SK-N-SH (cell line): ENCODE measurements around the gene PLCG2. TPM values are rescaled to one million over a fixed set of nuclear protein-coding genes. Genes with fewer than 3 reads are reported as not detected.

Source experiments
- CTCF ChIA-PET: fragments of 300-600, 350-600 bp; formaldehyde crosslinking; extraction: SDS; loops from one replicate; lab custom pipeline; 2021; lab: Yijun Ruan, JAX
- POLR2A ChIA-PET: fragments of 350-600 bp; sonication (Branson Sonifier 250); formaldehyde crosslinking; extraction: SDS; loops from one replicate; lab custom pipeline; 2020; ENCODE audit warnings: antibody characterized with exemption, inconsistent platforms; lab: Yijun Ruan, JAX
- DNase-seq: peaks from one replicate; pipeline ENCODE4 v3.0.0; 2012
- H2AFZ ChIP-seq: fragments of 200-600 bp; sonication (generic); 2 replicates; pipeline ENCODE4 v1.8.1; 2016; ENCODE audit warnings: antibody characterized with exemption, mild to moderate bottlenecking, low read depth
- H3F3A ChIP-seq: fragments of 200-600 bp; sonication (generic); replicated peaks from 2 replicates; pipeline ENCODE3; 2016; ENCODE audit warnings: antibody characterized with exemption, mild to moderate bottlenecking; ENCODE audit not compliant: insufficient read depth
- H3K27ac ChIP-seq, 2 experiments: fragments of 200-500 bp in 1 of 2; fragments of 200-600 bp in 1 of 2; sonication (Bioruptor generic) in 1 of 2; sonication (generic), shearing (Covaris generic) in 1 of 2; 2 replicates each; pipeline versions ENCODE4 v1.5.1 to v1.6.1; 2014 to 2016; ENCODE audit warnings: low read depth in 2 of 2, inconsistent platforms in 1 of 2, low read length in 1 of 2, mild to moderate bottlenecking in 1 of 2, mixed read lengths in 1 of 2
- H3K27me3 ChIP-seq: fragments of 200-600 bp; sonication (generic), shearing (Covaris generic); 2 replicates; pipeline ENCODE4 v1.6.1; 2016; ENCODE audit warnings: mixed run types; ENCODE audit not compliant: insufficient read depth
- H3K36me3 ChIP-seq, 2 experiments: fragments of 200-500 bp in 1 of 2; fragments of 200-600 bp in 1 of 2; sonication (Bioruptor generic) in 1 of 2; sonication (generic) in 1 of 2; replicated peaks in 1 of 2; 2 replicates each; pipeline versions ENCODE3 to v1.5.1; 2014 to 2016; ENCODE audit warnings: low read length in 1 of 2, mild to moderate bottlenecking in 1 of 2; ENCODE audit not compliant: insufficient read depth in 2 of 2, control insufficient read depth in 1 of 2
- H3K4me1 ChIP-seq, 2 experiments: fragments of 200-500 bp in 1 of 2; fragments of 200-600 bp in 1 of 2; sonication (Bioruptor generic) in 1 of 2; sonication (generic), shearing (Covaris generic) in 1 of 2; 2 replicates each; pipeline versions ENCODE4 v1.5.1 to v1.6.1; 2014 to 2016; ENCODE audit warnings: low read depth in 1 of 2, low read length in 1 of 2, mixed run types in 1 of 2; ENCODE audit not compliant: insufficient read depth in 2 of 2, control insufficient read depth in 1 of 2
- H3K4me2 ChIP-seq: fragments of 200-600 bp; sonication (generic), shearing (Covaris generic); 2 replicates; pipeline ENCODE4 v1.6.1; 2017; ENCODE audit warnings: mixed run types
- H3K4me3 ChIP-seq, 2 experiments: fragments of 200-500 bp in 1 of 2; fragments of 200-600 bp in 1 of 2; sonication (Bioruptor generic) in 1 of 2; sonication (generic), shearing (Covaris generic) in 1 of 2; 2 replicates each; pipeline versions ENCODE4 v1.5.1 to v1.8.1; 2014 to 2016; ENCODE audit warnings: low read depth in 2 of 2, inconsistent platforms in 1 of 2, low read length in 1 of 2, mild to moderate bottlenecking in 1 of 2, mixed read lengths in 1 of 2, moderate library complexity in 1 of 2
- H3K79me2 ChIP-seq: fragments of 200-600 bp; sonication (generic); 2 replicates; pipeline ENCODE4 v1.8.1; 2017; ENCODE audit warnings: mild to moderate bottlenecking; ENCODE audit not compliant: insufficient read depth
- H3K9ac ChIP-seq: fragments of 200-600 bp; sonication (generic); 2 replicates; pipeline ENCODE4 v1.6.1; 2017; ENCODE audit warnings: mixed run types
- H3K9me2 ChIP-seq: fragments of 200-600 bp; sonication (generic); 2 replicates; pipeline ENCODE4 v1.6.1; 2017; ENCODE audit warnings: mixed run types
- H3K9me3 ChIP-seq: fragments of 200-600 bp; sonication (generic); 2 replicates; pipeline ENCODE4 v1.6.1; 2017; ENCODE audit warnings: mixed run types, mild to moderate bottlenecking, moderate library complexity
- H4K20me1 ChIP-seq: fragments of 200-600 bp; sonication (generic); 2 replicates; pipeline ENCODE4 v1.6.1; 2017; ENCODE audit warnings: mild to moderate bottlenecking, mixed run types; ENCODE audit not compliant: insufficient read depth
- ELF1 ChIP-seq: IDR thresholded peaks from 2 replicates; pipeline ENCODE4 v1.4.0; 2012
- EZH2phosphoT487 ChIP-seq: fragments of 200-600 bp; sonication (generic); IDR thresholded peaks from 2 replicates; pipeline ENCODE4 v1.6.1; 2017; ENCODE audit warnings: low read depth, mixed run types, mild to moderate bottlenecking, antibody characterized with exemption, moderate library complexity, borderline replicate concordance
- GATA2 ChIP-seq: sonication (generic); formaldehyde crosslinking; IDR thresholded peaks from 2 replicates; pipeline ENCODE4 v1.5.0; 2020; ENCODE audit warnings: mild to moderate bottlenecking, missing genetic modification reagents
- IRF3 ChIP-seq: fragments of 150-350 bp; IDR thresholded peaks from 2 replicates; pipeline ENCODE4 v1.6.1; 2016; ENCODE audit warnings: mild to moderate bottlenecking, low read depth, low read length
- MEF2A ChIP-seq: IDR thresholded peaks from 2 replicates; pipeline ENCODE4 v1.4.0; 2012; ENCODE audit warnings: low read depth, borderline replicate concordance
- MXI1 ChIP-seq: IDR thresholded peaks from 2 replicates; pipeline ENCODE4 v1.6.1; 2012; ENCODE audit warnings: mild to moderate bottlenecking, low read depth, low read length, improper control_type of control experiment
- NFIC ChIP-seq: IDR thresholded peaks from 2 replicates; pipeline ENCODE4 v1.4.0; 2012; ENCODE audit warnings: borderline replicate concordance
- PBX3 ChIP-seq: IDR thresholded peaks from 2 replicates; pipeline ENCODE4; 2012
- POLR2AphosphoS5 ChIP-seq: IDR thresholded peaks from 2 replicates; pipeline ENCODE4 v1.6.1; 2012; ENCODE audit warnings: low read depth, low read length
- RAD21 ChIP-seq: IDR thresholded peaks from 2 replicates; pipeline ENCODE4 v1.6.1; 2012; ENCODE audit warnings: mild to moderate bottlenecking, low read length
- RCOR1 ChIP-seq: fragments of 150-350 bp; IDR thresholded peaks from 2 replicates; pipeline ENCODE4 v1.6.1; 2017; ENCODE audit warnings: antibody characterized with exemption, low read length
- RXRA ChIP-seq: IDR thresholded peaks from 2 replicates; pipeline ENCODE4 v1.4.0; 2012; ENCODE audit warnings: low read depth, mild to moderate bottlenecking, borderline replicate concordance
- TAF1 ChIP-seq: IDR thresholded peaks from 2 replicates; pipeline ENCODE4 v1.6.1; 2012; ENCODE audit warnings: low read depth, mild to moderate bottlenecking, low read length, moderate library complexity, borderline replicate concordance
- TCF12 ChIP-seq: IDR thresholded peaks from 2 replicates; pipeline ENCODE4 v1.4.0; 2012
- TEAD4 ChIP-seq: IDR thresholded peaks from 2 replicates; pipeline ENCODE4 v1.4.0; 2012; ENCODE audit warnings: mild to moderate bottlenecking, borderline replicate concordance; ENCODE audit not compliant: insufficient read depth
- YY1 ChIP-seq: IDR thresholded peaks from 2 replicates; pipeline ENCODE4 v1.4.0; 2012; ENCODE audit warnings: low read depth, mild to moderate bottlenecking
- WGBS: methylation state at CpG from one replicate; pipeline ENCODE4 v1.1.6; 2017; ENCODE audit warnings: low lambda C conversion rate; 5-methylcytosine and 5-hydroxymethylcytosine counted together
- polyA plus RNA-seq, 3 experiments: library from polyadenylated mRNA; depleted of rRNA; stranded (reverse); fragments of >200 nt; gene quantifications; 2 replicates each; pipeline ENCODE4 v1.2.3, GENCODE V29; 2012
- TF ChIP-seq, protein P1 (sequence below): IDR thresholded peaks from 2 replicates; pipeline ENCODE4 v1.4.0; 2012; ENCODE audit warnings: low read depth, borderline replicate concordance
- TF ChIP-seq, protein P2 (sequence below): IDR thresholded peaks from 2 replicates; pipeline ENCODE4 v1.4.0; 2012; ENCODE audit warnings: low read depth
- TF ChIP-seq, protein P3 (sequence below): fragments of 150-350 bp; IDR thresholded peaks from 2 replicates; pipeline ENCODE4 v1.6.1; 2017; ENCODE audit warnings: antibody characterized with exemption, low read length, low read depth, borderline replicate concordance
- TF ChIP-seq, protein P4 (sequence below): IDR thresholded peaks from 2 replicates; pipeline ENCODE4 v1.4.0; 2012; ENCODE audit warnings: low read depth, borderline replicate concordance

Gene PLCG2
- polyA plus RNA-seq, 1 of the 3 experiments (the other 2 are of a cell fraction) = 0.23 TPM

- no peaks in the 10 kb centered on the region for H3K4me1 ChIP-seq
- ChIA-PET CTCF (interaction anchor here (0.7 kb wide), 1 partner anchor 81 kb away, joined by 3 read pairs; no protein-coding TSS in a partner anchor), POLR2A (no interaction called here)
- H2AFZ ChIP-seq = no peak overlapping the region
- WGBS = 68% methylated on average over 7 of the region's 7 CpGs
- no peaks in the 10 kb centered on the region for H3K36me3 ChIP-seq
- no peaks in the 10 kb centered on the region for H3F3A ChIP-seq
- TF ChIP-seq YY1 (no peak), MXI1 (no peak), MEF2A (no peak), TCF12 (no peak), RAD21 (no peak), TEAD4 (no peak)
- TF ChIP-seq, protein P1, sequence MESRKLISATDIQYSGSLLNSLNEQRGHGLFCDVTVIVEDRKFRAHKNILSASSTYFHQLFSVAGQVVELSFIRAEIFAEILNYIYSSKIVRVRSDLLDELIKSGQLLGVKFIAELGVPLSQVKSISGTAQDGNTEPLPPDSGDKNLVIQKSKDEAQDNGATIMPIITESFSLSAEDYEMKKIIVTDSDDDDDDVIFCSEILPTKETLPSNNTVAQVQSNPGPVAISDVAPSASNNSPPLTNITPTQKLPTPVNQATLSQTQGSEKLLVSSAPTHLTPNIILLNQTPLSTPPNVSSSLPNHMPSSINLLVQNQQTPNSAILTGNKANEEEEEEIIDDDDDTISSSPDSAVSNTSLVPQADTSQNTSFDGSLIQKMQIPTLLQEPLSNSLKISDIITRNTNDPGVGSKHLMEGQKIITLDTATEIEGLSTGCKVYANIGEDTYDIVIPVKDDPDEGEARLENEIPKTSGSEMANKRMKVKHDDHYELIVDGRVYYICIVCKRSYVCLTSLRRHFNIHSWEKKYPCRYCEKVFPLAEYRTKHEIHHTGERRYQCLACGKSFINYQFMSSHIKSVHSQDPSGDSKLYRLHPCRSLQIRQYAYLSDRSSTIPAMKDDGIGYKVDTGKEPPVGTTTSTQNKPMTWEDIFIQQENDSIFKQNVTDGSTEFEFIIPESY = no peak
- H3K4me2 ChIP-seq = no peak overlapping the region
- no peak overlapping the region for H3K9ac ChIP-seq
- no peak overlapping the region for H3K27ac ChIP-seq
- no peak overlapping the region for H3K4me3 ChIP-seq
- H3K9me2 ChIP-seq = no peaks in the 10 kb centered on the region
- H4K20me1 ChIP-seq = no peaks in the 10 kb centered on the region
- no peaks in the 10 kb centered on the region for H3K79me2 ChIP-seq
- H3K27me3 ChIP-seq = peaks cover 8% of the 10 kb centered on the region
- no peak for DNase-seq
- no peaks in the 10 kb centered on the region for H3K9me3 ChIP-seq
These were observed 4.7 kb upstream of the PLCG2 start for GRCh38 chr16:81774348-81774747.

DNA sequence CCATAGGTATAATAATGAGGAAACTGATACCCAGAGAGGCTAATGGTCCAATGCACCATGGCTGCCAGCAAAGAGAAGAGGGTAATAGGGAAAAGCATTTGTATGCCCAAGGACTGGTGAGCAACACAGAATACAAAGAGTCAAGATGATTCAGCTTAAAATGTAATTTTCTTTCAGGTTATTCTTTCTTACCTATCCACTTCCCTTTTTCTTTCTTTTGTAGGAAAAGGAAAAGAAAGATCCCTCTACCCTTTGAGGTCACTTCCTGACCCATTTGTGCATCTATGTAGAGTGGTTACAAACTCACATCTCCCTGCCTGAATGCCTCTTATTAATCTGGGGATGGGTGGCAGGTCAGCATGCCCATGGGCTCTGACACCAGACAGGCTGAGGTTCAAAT, 3.5 kb upstream of the PLCG2 start:
- peaks cover 20% of the 10 kb centered on the region for H3K27me3 ChIP-seq
- H3K4me3 ChIP-seq = no peak overlapping the region
- H2AFZ ChIP-seq = no peak overlapping the region
- POLR2A ChIA-PET = no interaction called here
- no peaks in the 10 kb centered on the region for H3K9me3 ChIP-seq
- CTCF ChIA-PET = no interaction called here
- no peaks in the 10 kb centered on the region for H4K20me1 ChIP-seq
- H3K27ac ChIP-seq = no peak overlapping the region
- H3F3A ChIP-seq = no peaks in the 10 kb centered on the region
- TF ChIP-seq RXRA = no peak
- no peak for TF ChIP-seq EZH2phosphoT487
- TF ChIP-seq RCOR1 = no peak
- TF ChIP-seq, protein P2, sequence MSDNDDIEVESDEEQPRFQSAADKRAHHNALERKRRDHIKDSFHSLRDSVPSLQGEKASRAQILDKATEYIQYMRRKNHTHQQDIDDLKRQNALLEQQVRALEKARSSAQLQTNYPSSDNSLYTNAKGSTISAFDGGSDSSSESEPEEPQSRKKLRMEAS = no peak
- TF ChIP-seq NFIC = no peak
- no peak for TF ChIP-seq IRF3
- TF ChIP-seq, protein P3, sequence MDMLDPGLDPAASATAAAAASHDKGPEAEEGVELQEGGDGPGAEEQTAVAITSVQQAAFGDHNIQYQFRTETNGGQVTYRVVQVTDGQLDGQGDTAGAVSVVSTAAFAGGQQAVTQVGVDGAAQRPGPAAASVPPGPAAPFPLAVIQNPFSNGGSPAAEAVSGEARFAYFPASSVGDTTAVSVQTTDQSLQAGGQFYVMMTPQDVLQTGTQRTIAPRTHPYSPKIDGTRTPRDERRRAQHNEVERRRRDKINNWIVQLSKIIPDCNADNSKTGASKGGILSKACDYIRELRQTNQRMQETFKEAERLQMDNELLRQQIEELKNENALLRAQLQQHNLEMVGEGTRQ = no peak
- TF ChIP-seq TAF1 = no peak
- no peak for TF ChIP-seq TCF12
- no peak for TF ChIP-seq PBX3
- no peak for TF ChIP-seq POLR2AphosphoS5
- TF ChIP-seq, protein P4, sequence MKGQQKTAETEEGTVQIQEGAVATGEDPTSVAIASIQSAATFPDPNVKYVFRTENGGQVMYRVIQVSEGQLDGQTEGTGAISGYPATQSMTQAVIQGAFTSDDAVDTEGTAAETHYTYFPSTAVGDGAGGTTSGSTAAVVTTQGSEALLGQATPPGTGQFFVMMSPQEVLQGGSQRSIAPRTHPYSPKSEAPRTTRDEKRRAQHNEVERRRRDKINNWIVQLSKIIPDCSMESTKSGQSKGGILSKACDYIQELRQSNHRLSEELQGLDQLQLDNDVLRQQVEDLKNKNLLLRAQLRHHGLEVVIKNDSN = no peak
- no peak for TF ChIP-seq GATA2 (CRISPR knock-in tag)
- TF ChIP-seq ELF1 = no peak
- no peaks in the 10 kb centered on the region for H3K4me1 ChIP-seq
- H3K9ac ChIP-seq = no peak overlapping the region
- no peaks in the 10 kb centered on the region for H3K36me3 ChIP-seq
- no peak for DNase-seq
- H3K4me2 ChIP-seq = no peak overlapping the region
- no peaks in the 10 kb centered on the region for H3K79me2 ChIP-seq
- no peaks in the 10 kb centered on the region for H3K9me2 ChIP-seq
